AG10803 (cell line): ENCODE measurements around the gene BABAM2.

Experiments used
- DNase-seq: peaks from one replicate; pipeline ENCODE4 v3.0.0; 2010; ENCODE audit warnings: low read depth
- H3K4me3 ChIP-seq: 2 replicates; pipeline ENCODE4 v1.5.1; 2011; ENCODE audit warnings: mild to moderate bottlenecking, low read length, control low read depth
- CTCF ChIP-seq: conservative IDR thresholded peaks from 2 replicates; pipeline ENCODE4 v1.5.1; 2011; ENCODE audit warnings: mild to moderate bottlenecking, low read length, control low read depth, inconsistent platforms

BABAM2 gene

GRCh38 chr2:27956888-27957287 is 66.4 kb downstream of the BABAM2 start:
- TF ChIP-seq CTCF: no peak
- peak; percentile 86 for DNase-seq
- H3K4me3 ChIP-seq: no peak overlapping the region

GRCh38 chr2:27958711-27959378 is 68.3 kb downstream of the BABAM2 start:
- no peak overlapping the region for H3K4me3 ChIP-seq
- no peak for TF ChIP-seq CTCF
- DNase-seq: no peak

GRCh38 chr2:27959496-27959895 is 69.0 kb downstream of the BABAM2 start:
- DNase-seq: peak; percentile 63
- TF ChIP-seq CTCF: no peak
- no peak overlapping the region; the same call in 1 of the 2 replicates for H3K4me3 ChIP-seq

- TF ChIP-seq CTCF: no peak
- peak overlapping the region; percentile 18 for H3K4me3 ChIP-seq
- peak; percentile 95 for DNase-seq
Measured at GRCh38 chr2:27960237-27960912, 69.8 kb downstream of the BABAM2 start.

- no peak overlapping the region for H3K4me3 ChIP-seq
- no peak for TF ChIP-seq CTCF
- peak; percentile 44 for DNase-seq
Measured at GRCh38 chr2:27962006-27962405, 71.5 kb downstream of the BABAM2 start.

- no peak overlapping the region for H3K4me3 ChIP-seq
- TF ChIP-seq CTCF: no peak
- DNase-seq: no peak
Measured at GRCh38 chr2:27963472-27963871, 72.9 kb downstream of the BABAM2 start.

- DNase-seq: no peak
- H3K4me3 ChIP-seq: no peak overlapping the region
- TF ChIP-seq CTCF: no peak
Measured at GRCh38 chr2:27964067-27964466, 73.5 kb downstream of the BABAM2 start.
